ENCODE data around the gene GALM. TPM values are rescaled to one million over a fixed set of nuclear protein-coding genes. Genes with fewer than 3 reads are reported as not detected.

Gene GALM
- total RNA-seq, 1 donor from 2014 or later, result 1.0 TPM

DNA sequence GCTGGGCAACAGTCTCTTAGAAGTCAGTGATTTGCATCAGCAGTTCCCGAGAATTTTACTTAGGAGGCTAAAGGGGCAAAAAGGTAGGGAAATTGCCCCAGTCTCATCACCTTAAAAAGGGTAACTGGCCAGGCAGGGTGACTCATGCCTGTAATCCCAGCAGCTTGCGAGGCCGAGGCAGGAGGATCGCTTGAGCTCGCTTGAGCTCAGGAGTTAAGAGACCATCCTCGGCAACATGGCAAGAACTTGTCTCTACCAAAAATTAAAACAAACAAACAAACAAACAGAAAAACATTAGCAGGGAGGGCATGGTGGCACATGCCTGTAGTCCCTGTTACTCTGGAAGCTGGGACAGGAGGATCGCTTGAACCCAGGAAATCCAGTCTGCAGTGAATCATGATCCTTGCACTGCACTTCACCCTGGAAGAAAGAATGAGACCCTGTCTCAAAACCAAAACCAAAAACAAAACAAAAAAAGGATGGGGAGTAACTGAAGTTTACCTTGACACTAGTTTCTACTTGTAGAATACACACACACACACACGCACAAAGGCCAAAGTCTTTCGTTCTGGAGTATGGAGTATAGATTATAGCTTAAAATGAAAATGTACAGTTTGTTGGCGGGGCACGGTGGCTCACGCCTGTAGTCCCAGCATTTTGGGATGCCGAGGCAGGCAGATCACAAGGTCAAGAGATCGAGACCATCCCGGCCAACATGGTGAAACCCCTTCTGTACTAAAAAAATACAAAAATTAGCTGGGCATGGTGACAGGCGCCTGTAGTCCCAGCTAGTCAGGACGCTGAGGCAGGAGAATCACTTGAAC is 109.4 kb downstream of the GALM start:
- DNase-seq, result no peak
- Mint-ChIP-seq H3K4me1 (ENCODE audit: low read depth, unreplicated experiment) (no peaks in the 10 kb centered on the region), H3K27ac (ENCODE audit: unreplicated experiment) (no peak overlapping the region), H3K27me3 (ENCODE audit: unreplicated experiment) (peaks cover 5% of the 10 kb centered on the region), H3K9me3 (ENCODE audit: unreplicated experiment) (peaks cover 2% of the 10 kb centered on the region), H3K36me3 (ENCODE audit: unreplicated experiment) (no peaks in the 10 kb centered on the region), H3K4me3 (ENCODE audit: unreplicated experiment) (no peak overlapping the region)
- no peak for TF ChIP-seq CTCF (IDR thresholded peaks at IDR 0.05; ENCODE audit: partially characterized antibody, unreplicated experiment)

GRCh38 chr2:38775921-38776225 is 110.0 kb downstream of the GALM start:
- no peaks in the 10 kb centered on the region for H3K4me1 Mint-ChIP-seq (ENCODE audit: low read depth, unreplicated experiment)
- TF ChIP-seq CTCF (IDR thresholded peaks at IDR 0.05; ENCODE audit: partially characterized antibody, unreplicated experiment), result no peak
- peaks cover 2% of the 10 kb centered on the region for H3K9me3 Mint-ChIP-seq (ENCODE audit: unreplicated experiment)
- DNase-seq, result no peak
- no peaks in the 10 kb centered on the region for H3K36me3 Mint-ChIP-seq (ENCODE audit: unreplicated experiment)
- H3K27me3 Mint-ChIP-seq (ENCODE audit: unreplicated experiment), result peaks cover 5% of the 10 kb centered on the region
- no peak overlapping the region for H3K27ac Mint-ChIP-seq (ENCODE audit: unreplicated experiment)
- peak overlapping the region; percentile 11 for H3K4me3 Mint-ChIP-seq (ENCODE audit: unreplicated experiment)

DNA sequence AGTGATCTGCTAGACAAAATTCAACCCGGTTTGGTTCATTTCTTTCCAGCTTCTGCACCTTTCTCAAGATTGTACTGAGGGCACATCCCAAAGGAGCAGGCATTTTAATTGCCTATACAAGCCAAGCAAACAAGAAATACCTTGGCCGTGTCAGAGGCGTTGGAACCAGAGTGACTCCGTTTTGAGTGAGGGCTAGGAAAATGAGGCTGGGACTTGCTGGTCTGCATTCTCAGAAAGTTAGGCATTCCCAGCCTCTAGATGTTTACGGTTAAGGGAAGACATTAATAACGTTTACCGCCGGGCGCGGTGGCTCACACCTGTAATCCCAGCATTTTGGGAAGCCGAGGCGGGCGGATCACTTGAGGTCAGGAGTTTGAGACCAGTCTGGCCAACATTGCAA is 110.6 kb downstream of the GALM start:
- Mint-ChIP-seq H3K36me3 (ENCODE audit: unreplicated experiment) (no peaks in the 10 kb centered on the region), H3K4me1 (ENCODE audit: low read depth, unreplicated experiment) (no peaks in the 10 kb centered on the region), H3K27me3 (ENCODE audit: unreplicated experiment) (peaks cover 5% of the 10 kb centered on the region), H3K9me3 (ENCODE audit: unreplicated experiment) (peaks cover 2% of the 10 kb centered on the region), H3K27ac (ENCODE audit: unreplicated experiment) (no peak overlapping the region), H3K4me3 (ENCODE audit: unreplicated experiment) (peak overlapping the region; percentile 59)
- TF ChIP-seq CTCF (IDR thresholded peaks at IDR 0.05; ENCODE audit: partially characterized antibody, unreplicated experiment), result no peak
- no peak for DNase-seq

- Mint-ChIP-seq H3K27me3 (ENCODE audit: unreplicated experiment) (peaks cover 5% of the 10 kb centered on the region), H3K4me1 (ENCODE audit: low read depth, unreplicated experiment) (no peaks in the 10 kb centered on the region), H3K27ac (ENCODE audit: unreplicated experiment) (no peak overlapping the region), H3K36me3 (ENCODE audit: unreplicated experiment) (no peaks in the 10 kb centered on the region), H3K9me3 (ENCODE audit: unreplicated experiment) (peaks cover 2% of the 10 kb centered on the region), H3K4me3 (ENCODE audit: unreplicated experiment) (peak overlapping the region; percentile 100)
- no peak for DNase-seq
- no peak for TF ChIP-seq CTCF (IDR thresholded peaks at IDR 0.05; ENCODE audit: partially characterized antibody, unreplicated experiment)
Observed at GRCh38 chr2:38778687-38779082, 112.8 kb downstream of the GALM start.

GRCh38 chr2:38783586-38783985 is 117.7 kb downstream of the GALM start:
- Mint-ChIP-seq H3K27me3 (ENCODE audit: unreplicated experiment) (peaks cover 1% of the 10 kb centered on the region), H3K9me3 (ENCODE audit: unreplicated experiment) (no peaks in the 10 kb centered on the region), H3K4me3 (ENCODE audit: unreplicated experiment) (no peak overlapping the region), H3K27ac (ENCODE audit: unreplicated experiment) (no peak overlapping the region), H3K36me3 (ENCODE audit: unreplicated experiment) (no peaks in the 10 kb centered on the region), H3K4me1 (ENCODE audit: low read depth, unreplicated experiment) (peaks cover 1% of the 10 kb centered on the region)
- no peak for TF ChIP-seq CTCF (IDR thresholded peaks at IDR 0.05; ENCODE audit: partially characterized antibody, unreplicated experiment)
- no peak for DNase-seq
